ENCODE data around the gene PEX26. TPM values are rescaled to one million over a fixed set of nuclear protein-coding genes. Genes with fewer than 3 reads are reported as not detected.

PEX26 gene
- total and polyA plus RNA-seq, 2 of the 13 experiments (the other 11 are each of a cell fraction or from before 2014, with no cell fraction given) = 10.6 to 25.1 TPM

DNA sequence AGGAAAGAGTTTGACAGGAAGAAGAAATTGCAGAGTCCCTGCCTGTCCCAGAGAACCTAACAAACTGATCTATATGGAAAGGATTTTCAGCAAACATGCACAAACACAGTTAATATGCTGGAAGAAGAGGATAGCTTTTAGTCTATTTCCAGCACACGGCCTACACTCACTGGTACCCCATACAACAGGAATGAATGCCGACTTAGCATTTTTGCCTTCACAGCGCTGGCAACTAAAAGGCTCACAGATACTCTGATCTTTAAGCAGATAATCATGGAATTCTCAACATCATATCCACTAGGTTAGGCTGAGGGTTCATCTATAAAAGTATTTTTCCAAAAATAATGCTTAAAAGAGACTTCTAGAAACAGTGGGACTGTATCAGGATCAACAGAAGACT is 23.0 kb downstream of the PEX26 start:
- intact Hi-C loops (cut with micrococcal nuclease; ENCODE audit: unreplicated experiment) (no loop called here), in situ Hi-C loops (cut with HindIII; ENCODE audit: extremely low pct_ligation_motif_present, low pct_unique_long_range_greater_than_20kb) (no loop called here)
- H3K79me2 ChIP-seq (ENCODE audit: insufficient read depth, low read length) = no peaks in the 10 kb centered on the region
- no TSS peak for BruUV-seq (replicated peaks)
- no peak overlapping the region for H3K27ac ChIP-seq (ENCODE audit: extremely low read length, insufficient read depth, low read length)
- H3K4me1 ChIP-seq (ENCODE audit: insufficient read depth, low read length) = no peaks in the 10 kb centered on the region
- ChIA-PET CTCF (ENCODE audit: low intra/inter-chr PET ratio, low total read pairs) (no interaction called here), POLR2A (no interaction called here)
- FAIRE-seq = no peak
- DNase-seq (ENCODE audit: low spot score) = no peak
- no peaks in the 10 kb centered on the region for H4K20me1 ChIP-seq (ENCODE audit: insufficient read depth, low read length)
- no peaks in the 10 kb centered on the region; a peak in 1 of 5 replicates for H3K27me3 ChIP-seq (ENCODE audit: control insufficient read depth in 1 of 2, insufficient read depth in 2 of 2, low read length in 2 of 2)
- TF ChIP-seq MAFK (conservative IDR thresholded peaks at IDR 0.05 in 1 of 2, IDR thresholded peaks at IDR 0.05 in 1 of 2; ENCODE audit: low read length in 2 of 2) (peak; percentile 95 to 97), ZNF326 (CRISPR knock-in tag; IDR thresholded peaks at IDR 0.05; ENCODE audit: borderline replicate concordance) (no peak), ZNF329 (CRISPR knock-in tag; IDR thresholded peaks at IDR 0.05; ENCODE audit: low read depth) (no peak), MAFF (IDR thresholded peaks at IDR 0.05; ENCODE audit: low read depth, low read length) (peak; percentile 95), BHLHE40 (IDR thresholded peaks at IDR 0.05; ENCODE audit: low read length) (no peak)
- H3K9me3 ChIP-seq (ENCODE audit: low read length) = no peaks in the 10 kb centered on the region
- H3K9ac ChIP-seq (ENCODE audit: insufficient read depth, low read depth, low read length) = no peak overlapping the region
- no peaks in the 10 kb centered on the region for H3K36me3 ChIP-seq (replicated peaks in 1 of 2; ENCODE audit: control insufficient read depth in 1 of 2, insufficient read depth in 2 of 2, low read length in 2 of 2)
- no peak for ATAC-seq
- no peak overlapping the region for H3K4me2 ChIP-seq (ENCODE audit: low read depth, low read length)
- 97% methylated on average over 3 of the region's 3 CpGs for WGBS (ENCODE audit: low lambda C conversion rate)
- no peak overlapping the region for H2AFZ ChIP-seq (ENCODE audit: low read length)
- H3K4me3 ChIP-seq (replicated peaks in 1 of 3; ENCODE audit: insufficient read depth in 1 of 3, low read depth in 2 of 3, low read length in 3 of 3) = no peak overlapping the region

GRCh38 chr22:18101536-18101935 is 23.7 kb downstream of the PEX26 start:
- no peaks in the 10 kb centered on the region for H3K79me2 ChIP-seq (ENCODE audit: insufficient read depth, low read length)
- no peak overlapping the region for H3K4me3 ChIP-seq (replicated peaks in 1 of 3; ENCODE audit: insufficient read depth in 1 of 3, low read depth in 2 of 3, low read length in 3 of 3)
- in situ Hi-C loops (cut with HindIII; ENCODE audit: extremely low pct_ligation_motif_present, low pct_unique_long_range_greater_than_20kb) = no loop called here
- H4K20me1 ChIP-seq (ENCODE audit: insufficient read depth, low read length) = no peaks in the 10 kb centered on the region
- H3K36me3 ChIP-seq (replicated peaks in 1 of 2; ENCODE audit: control insufficient read depth in 1 of 2, insufficient read depth in 2 of 2, low read length in 2 of 2) = no peaks in the 10 kb centered on the region
- no peaks in the 10 kb centered on the region for H3K4me1 ChIP-seq (ENCODE audit: insufficient read depth, low read length)
- ChIA-PET CTCF (ENCODE audit: low intra/inter-chr PET ratio, low total read pairs) (no interaction called here), POLR2A (no interaction called here)
- WGBS (ENCODE audit: low lambda C conversion rate) = 90% methylated on average over 3 of the region's 4 CpGs
- DNase-seq (ENCODE audit: low spot score) (no peak), FAIRE-seq (no peak), ATAC-seq (no peak)
- no peaks in the 10 kb centered on the region for H3K9me3 ChIP-seq (ENCODE audit: low read length)
- no peak overlapping the region for H2AFZ ChIP-seq (ENCODE audit: low read length)
- no peak overlapping the region for H3K27ac ChIP-seq (ENCODE audit: extremely low read length, insufficient read depth, low read length)
- intact Hi-C loops (cut with micrococcal nuclease; ENCODE audit: unreplicated experiment) = no loop called here
- H3K27me3 ChIP-seq (ENCODE audit: control insufficient read depth in 1 of 2, insufficient read depth in 2 of 2, low read length in 2 of 2) = no peaks in the 10 kb centered on the region; a peak in 1 of 5 replicates
- no peak overlapping the region for H3K9ac ChIP-seq (ENCODE audit: insufficient read depth, low read depth, low read length)
- H3K4me2 ChIP-seq (ENCODE audit: low read depth, low read length) = no peak overlapping the region
- BruUV-seq (replicated peaks) = no TSS peak
- TF ChIP-seq MAZ (IDR thresholded peaks at IDR 0.05; ENCODE audit: borderline replicate concordance, low read depth, low read length) = no peak
- TF ChIP-seq MAZ (CRISPR knock-in tag; IDR thresholded peaks at IDR 0.05; ENCODE audit: low read depth) = no peak
- TF ChIP-seq, protein P1, sequence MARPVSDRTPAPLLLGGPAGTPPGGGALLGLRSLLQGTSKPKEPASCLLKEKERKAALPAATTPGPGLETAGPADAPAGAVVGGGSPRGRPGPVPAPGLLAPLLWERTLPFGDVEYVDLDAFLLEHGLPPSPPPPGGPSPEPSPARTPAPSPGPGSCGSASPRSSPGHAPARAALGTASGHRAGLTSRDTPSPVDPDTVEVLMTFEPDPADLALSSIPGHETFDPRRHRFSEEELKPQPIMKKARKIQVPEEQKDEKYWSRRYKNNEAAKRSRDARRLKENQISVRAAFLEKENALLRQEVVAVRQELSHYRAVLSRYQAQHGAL (CRISPR knock-in tag; IDR thresholded peaks at IDR 0.05; ENCODE audit: not compliant biosample characterization) = no peak
- TF ChIP-seq ZNF431 (CRISPR knock-in tag; IDR thresholded peaks at IDR 0.05; ENCODE audit: borderline replicate concordance, low read depth) = no peak
- no peak for TF ChIP-seq EP300 (IDR thresholded peaks at IDR 0.05; ENCODE audit: low read depth in 2 of 2, low read length in 2 of 2)
- no peak for TF ChIP-seq EP300 (CRISPR knock-in tag; IDR thresholded peaks at IDR 0.05; ENCODE audit: borderline replicate concordance)
- TF ChIP-seq PRMT3 (CRISPR knock-in tag; IDR thresholded peaks at IDR 0.05; ENCODE audit: borderline replicate concordance, low read depth) = no peak
- no peak for TF ChIP-seq ZNF576 (CRISPR knock-in tag; IDR thresholded peaks at IDR 0.05)
- TF ChIP-seq MEIS2 (CRISPR knock-in tag; IDR thresholded peaks at IDR 0.05) = no peak
- no peak for TF ChIP-seq FOXM1 (CRISPR knock-in tag; IDR thresholded peaks at IDR 0.05)
- TF ChIP-seq, protein P2, sequence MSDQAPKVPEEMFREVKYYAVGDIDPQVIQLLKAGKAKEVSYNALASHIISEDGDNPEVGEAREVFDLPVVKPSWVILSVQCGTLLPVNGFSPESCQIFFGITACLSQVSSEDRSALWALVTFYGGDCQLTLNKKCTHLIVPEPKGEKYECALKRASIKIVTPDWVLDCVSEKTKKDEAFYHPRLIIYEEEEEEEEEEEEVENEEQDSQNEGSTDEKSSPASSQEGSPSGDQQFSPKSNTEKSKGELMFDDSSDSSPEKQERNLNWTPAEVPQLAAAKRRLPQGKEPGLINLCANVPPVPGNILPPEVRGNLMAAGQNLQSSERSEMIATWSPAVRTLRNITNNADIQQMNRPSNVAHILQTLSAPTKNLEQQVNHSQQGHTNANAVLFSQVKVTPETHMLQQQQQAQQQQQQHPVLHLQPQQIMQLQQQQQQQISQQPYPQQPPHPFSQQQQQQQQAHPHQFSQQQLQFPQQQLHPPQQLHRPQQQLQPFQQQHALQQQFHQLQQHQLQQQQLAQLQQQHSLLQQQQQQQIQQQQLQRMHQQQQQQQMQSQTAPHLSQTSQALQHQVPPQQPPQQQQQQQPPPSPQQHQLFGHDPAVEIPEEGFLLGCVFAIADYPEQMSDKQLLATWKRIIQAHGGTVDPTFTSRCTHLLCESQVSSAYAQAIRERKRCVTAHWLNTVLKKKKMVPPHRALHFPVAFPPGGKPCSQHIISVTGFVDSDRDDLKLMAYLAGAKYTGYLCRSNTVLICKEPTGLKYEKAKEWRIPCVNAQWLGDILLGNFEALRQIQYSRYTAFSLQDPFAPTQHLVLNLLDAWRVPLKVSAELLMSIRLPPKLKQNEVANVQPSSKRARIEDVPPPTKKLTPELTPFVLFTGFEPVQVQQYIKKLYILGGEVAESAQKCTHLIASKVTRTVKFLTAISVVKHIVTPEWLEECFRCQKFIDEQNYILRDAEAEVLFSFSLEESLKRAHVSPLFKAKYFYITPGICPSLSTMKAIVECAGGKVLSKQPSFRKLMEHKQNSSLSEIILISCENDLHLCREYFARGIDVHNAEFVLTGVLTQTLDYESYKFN (CRISPR knock-in tag; conservative IDR thresholded peaks at IDR 0.05) = no peak
